ENCODE results near the gene TSR3.

TSR3 gene

GRCh38 chr16:1322407-1322806, 29.3 kb downstream of the TSR3 start:
- H2AFZ ChIP-seq (ENCODE audit: low read depth, low read length, severe bottlenecking): no peak overlapping the region
- no peak overlapping the region for H3K4me2 ChIP-seq (ENCODE audit: low read depth, low read length, poor library complexity, severe bottlenecking)
- H3K36me3 ChIP-seq (ENCODE audit: low read length): 0 out of 2 replicates have a peak, but pooled peaks cover 4% of the 10 kb centered on the region
- 0 out of 2 replicates have a peak, but pooled peaks cover 4% of the 10 kb centered on the region for H3F3A ChIP-seq (ENCODE audit: insufficient read depth)
- no peaks in the 10 kb centered on the region for H3K27me3 ChIP-seq (ENCODE audit: low read length)
- TF ChIP-seq EZH2phosphoT487 (conservative IDR thresholded peaks at IDR 0.05; ENCODE audit: low read length): no peak
- TF ChIP-seq, protein P1, sequence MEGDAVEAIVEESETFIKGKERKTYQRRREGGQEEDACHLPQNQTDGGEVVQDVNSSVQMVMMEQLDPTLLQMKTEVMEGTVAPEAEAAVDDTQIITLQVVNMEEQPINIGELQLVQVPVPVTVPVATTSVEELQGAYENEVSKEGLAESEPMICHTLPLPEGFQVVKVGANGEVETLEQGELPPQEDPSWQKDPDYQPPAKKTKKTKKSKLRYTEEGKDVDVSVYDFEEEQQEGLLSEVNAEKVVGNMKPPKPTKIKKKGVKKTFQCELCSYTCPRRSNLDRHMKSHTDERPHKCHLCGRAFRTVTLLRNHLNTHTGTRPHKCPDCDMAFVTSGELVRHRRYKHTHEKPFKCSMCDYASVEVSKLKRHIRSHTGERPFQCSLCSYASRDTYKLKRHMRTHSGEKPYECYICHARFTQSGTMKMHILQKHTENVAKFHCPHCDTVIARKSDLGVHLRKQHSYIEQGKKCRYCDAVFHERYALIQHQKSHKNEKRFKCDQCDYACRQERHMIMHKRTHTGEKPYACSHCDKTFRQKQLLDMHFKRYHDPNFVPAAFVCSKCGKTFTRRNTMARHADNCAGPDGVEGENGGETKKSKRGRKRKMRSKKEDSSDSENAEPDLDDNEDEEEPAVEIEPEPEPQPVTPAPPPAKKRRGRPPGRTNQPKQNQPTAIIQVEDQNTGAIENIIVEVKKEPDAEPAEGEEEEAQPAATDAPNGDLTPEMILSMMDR (IDR thresholded peaks at IDR 0.05; ENCODE audit: insufficient read depth, low read length, poor library complexity, severe bottlenecking): no peak
- H3K4me3 ChIP-seq (ENCODE audit: insufficient read depth, low read length, poor library complexity, severe bottlenecking): no peak overlapping the region
- H3K79me2 ChIP-seq (ENCODE audit: insufficient read depth, low read length): peaks cover 4% of the 10 kb centered on the region; the same call in 1 of the 2 replicates
- no peak overlapping the region for H3K9ac ChIP-seq (ENCODE audit: low read length)
- no peaks in the 10 kb centered on the region for H4K20me1 ChIP-seq (ENCODE audit: low read depth, low read length)
- H3K27ac ChIP-seq (ENCODE audit: low read depth, low read length): no peak overlapping the region
- H3K9me2 ChIP-seq (replicated peaks; ENCODE audit: insufficient read depth, low read length): no peaks in the 10 kb centered on the region
- H3K9me3 ChIP-seq (ENCODE audit: insufficient read depth, low read length): no peaks in the 10 kb centered on the region

DNA sequence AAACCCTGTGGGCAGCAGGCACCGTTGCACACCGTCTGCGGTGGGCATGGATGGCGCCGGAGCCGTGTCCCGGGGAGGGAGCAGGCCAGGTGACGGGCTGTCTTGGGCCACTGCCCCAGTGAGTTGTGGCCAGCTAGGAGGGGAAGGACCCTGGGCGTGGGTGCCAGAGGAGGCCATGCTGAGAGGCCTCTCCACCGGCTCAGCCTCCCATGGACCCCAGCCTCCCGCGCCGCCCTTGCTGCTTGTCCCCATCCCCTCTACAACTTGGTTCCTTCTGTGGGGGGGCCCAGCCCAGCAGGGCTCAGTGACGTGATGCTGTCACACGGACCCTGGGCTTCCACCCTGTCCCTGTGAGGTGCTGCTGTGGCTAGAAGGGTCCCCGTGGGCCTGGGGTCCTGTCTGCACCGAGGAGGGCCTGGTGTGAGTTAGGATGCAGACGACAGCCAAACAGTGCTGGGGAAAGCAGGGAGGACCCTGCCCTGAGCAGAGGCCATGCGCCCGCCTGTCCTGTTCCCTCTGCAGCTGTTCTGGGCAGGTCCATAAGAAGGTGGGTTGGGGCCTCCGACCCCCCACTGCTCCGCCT, 30.9 kb downstream of the TSR3 start:
- Histone ChIP-seq H3K9me2 (replicated peaks; ENCODE audit: insufficient read depth, low read length) (no peaks in the 10 kb centered on the region), H3K27me3 (ENCODE audit: low read length) (no peaks in the 10 kb centered on the region), H3K9me3 (ENCODE audit: insufficient read depth, low read length) (no peaks in the 10 kb centered on the region), H4K20me1 (ENCODE audit: low read depth, low read length) (no peaks in the 10 kb centered on the region), H3K4me3 (ENCODE audit: insufficient read depth, low read length, poor library complexity, severe bottlenecking) (no peak overlapping the region), H3K36me3 (ENCODE audit: low read length) (peaks cover 4% of the 10 kb centered on the region; the same call in 1 of the 2 replicates), H3K27ac (ENCODE audit: low read depth, low read length) (no peak overlapping the region), H3K4me2 (ENCODE audit: low read depth, low read length, poor library complexity, severe bottlenecking) (no peak overlapping the region), H3F3A (ENCODE audit: insufficient read depth) (0 out of 2 replicates have a peak, but pooled peaks cover 4% of the 10 kb centered on the region), H3K79me2 (ENCODE audit: insufficient read depth, low read length) (peaks cover 13% of the 10 kb centered on the region), H3K9ac (ENCODE audit: low read length) (no peak overlapping the region), H2AFZ (ENCODE audit: low read depth, low read length, severe bottlenecking) (no peak overlapping the region)
- TF ChIP-seq, protein P1 (IDR thresholded peaks at IDR 0.05; ENCODE audit: insufficient read depth, low read length, poor library complexity, severe bottlenecking): no peak
- TF ChIP-seq EZH2phosphoT487 (conservative IDR thresholded peaks at IDR 0.05; ENCODE audit: low read length): no peak

DNA sequence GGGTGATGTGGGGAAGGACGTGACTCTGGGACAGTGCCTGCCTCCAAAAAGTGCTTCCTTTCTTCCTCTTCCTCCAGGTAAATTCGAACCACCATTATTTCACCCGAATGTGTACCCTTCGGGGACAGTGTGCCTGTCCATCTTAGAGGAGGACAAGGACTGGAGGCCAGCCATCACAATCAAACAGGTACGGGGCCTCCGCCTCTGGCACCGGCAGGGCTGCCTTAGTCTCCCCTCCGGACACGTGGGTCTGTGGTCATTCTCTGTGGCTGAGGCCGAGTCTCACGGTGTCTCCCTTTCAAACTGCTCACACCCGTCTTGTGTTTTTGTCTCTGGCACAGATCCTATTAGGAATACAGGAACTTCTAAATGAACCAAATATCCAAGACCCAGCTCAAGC, 31.6 kb downstream of the TSR3 start:
- no peak overlapping the region for H3K4me2 ChIP-seq (ENCODE audit: low read depth, low read length, poor library complexity, severe bottlenecking)
- H3K9me2 ChIP-seq (replicated peaks; ENCODE audit: insufficient read depth, low read length): no peaks in the 10 kb centered on the region
- H3K27ac ChIP-seq (ENCODE audit: low read depth, low read length): no peak overlapping the region
- H4K20me1 ChIP-seq (ENCODE audit: low read depth, low read length): no peaks in the 10 kb centered on the region
- no peak overlapping the region for H2AFZ ChIP-seq (ENCODE audit: low read depth, low read length, severe bottlenecking)
- no peak for TF ChIP-seq EZH2phosphoT487 (conservative IDR thresholded peaks at IDR 0.05; ENCODE audit: low read length)
- TF ChIP-seq, protein P1 (IDR thresholded peaks at IDR 0.05; ENCODE audit: insufficient read depth, low read length, poor library complexity, severe bottlenecking): no peak
- peaks cover 4% of the 10 kb centered on the region; the same call in 1 of the 2 replicates for H3K36me3 ChIP-seq (ENCODE audit: low read length)
- H3K79me2 ChIP-seq (ENCODE audit: insufficient read depth, low read length): peaks cover 20% of the 10 kb centered on the region
- no peaks in the 10 kb centered on the region for H3K27me3 ChIP-seq (ENCODE audit: low read length)
- no peak overlapping the region for H3K4me3 ChIP-seq (ENCODE audit: insufficient read depth, low read length, poor library complexity, severe bottlenecking)
- H3K9me3 ChIP-seq (ENCODE audit: insufficient read depth, low read length): no peaks in the 10 kb centered on the region
- 0 out of 2 replicates have a peak, but pooled peaks cover 3% of the 10 kb centered on the region for H3F3A ChIP-seq (ENCODE audit: insufficient read depth)
- no peak overlapping the region for H3K9ac ChIP-seq (ENCODE audit: low read length)
